Suppressor macrophage treated with lipopolysaccharide for 1 hour (primary cell): ENCODE data around the gene UBAP1.
"Not testable (repeated sequence)": the region's sequence is repeated elsewhere in the genome, so short reads cannot be mapped to it uniquely, and the experiment has no call there.

ENCODE experiments used
- DNase-seq, 3 donors: peaks; one replicate each; pipeline ENCODE4 v3.0.0-alpha.2; 2020 to 2022

The UBAP1 gene

DNA sequence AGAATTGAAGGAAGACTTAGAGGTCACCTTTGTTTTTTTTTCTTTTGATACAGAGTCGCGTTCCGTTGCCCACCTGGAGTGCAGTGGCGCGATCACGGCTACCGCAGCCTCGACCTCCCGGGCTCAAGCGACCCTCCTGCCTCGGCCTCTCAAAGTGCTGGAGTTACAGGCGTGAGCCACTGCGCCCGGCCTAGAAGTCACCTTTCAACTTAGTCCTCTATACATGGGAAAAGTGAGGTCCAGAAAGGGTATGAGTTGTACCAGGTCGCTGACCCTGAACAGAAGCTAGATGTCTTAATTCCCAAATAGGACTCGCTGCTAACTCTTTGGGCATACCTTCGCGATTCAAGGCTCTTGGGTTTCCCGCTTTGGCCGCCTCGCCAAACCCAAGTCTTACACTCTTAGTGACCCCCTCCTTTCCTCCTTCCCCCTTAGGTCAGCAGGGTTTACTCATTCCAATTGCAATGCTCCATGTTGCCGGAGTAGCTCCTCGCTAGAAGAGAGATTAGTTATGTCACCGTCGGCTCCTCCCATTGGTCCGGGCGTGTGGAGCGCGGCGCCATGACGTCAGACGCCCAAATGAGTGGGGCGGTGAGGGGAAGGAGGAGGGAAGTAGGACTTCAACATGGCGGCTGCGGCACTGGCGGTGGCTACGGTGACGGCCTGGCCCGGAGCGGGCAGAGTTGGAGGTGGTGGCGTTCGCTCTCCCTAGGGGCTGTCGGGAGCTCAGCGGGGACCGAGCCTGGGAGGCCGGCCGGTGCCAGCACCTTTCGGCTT lies at the start of gene UBAP1:
UBAP1 (plus strand) TSS at position 608 of the 777 bp plus-strand sequence. CDS start 41,872 bp downstream, outside the sequence.
- DNase-seq: peak; percentile 98 to 99 (median 99)

DNA sequence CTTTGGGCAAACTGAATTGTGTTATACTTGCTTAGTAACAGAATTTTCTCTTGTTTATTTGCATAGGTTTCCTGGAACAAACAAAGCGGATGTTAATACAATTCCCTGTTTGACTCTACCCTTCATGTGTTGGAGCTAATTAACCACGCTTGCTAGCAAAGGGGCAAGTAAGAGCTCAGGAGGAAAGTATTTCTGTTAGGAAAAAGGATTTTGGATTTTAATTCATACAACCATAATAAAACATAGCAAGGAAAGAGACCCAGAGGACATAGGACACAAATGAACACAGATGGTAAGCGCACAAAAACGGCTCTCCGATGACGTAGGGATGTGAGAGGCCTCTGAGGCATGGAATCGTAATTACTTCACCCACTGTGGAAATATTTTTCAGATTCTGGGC lies 47.3 kb upstream of the UBAP1 start:
- DNase-seq: no peak

DNA sequence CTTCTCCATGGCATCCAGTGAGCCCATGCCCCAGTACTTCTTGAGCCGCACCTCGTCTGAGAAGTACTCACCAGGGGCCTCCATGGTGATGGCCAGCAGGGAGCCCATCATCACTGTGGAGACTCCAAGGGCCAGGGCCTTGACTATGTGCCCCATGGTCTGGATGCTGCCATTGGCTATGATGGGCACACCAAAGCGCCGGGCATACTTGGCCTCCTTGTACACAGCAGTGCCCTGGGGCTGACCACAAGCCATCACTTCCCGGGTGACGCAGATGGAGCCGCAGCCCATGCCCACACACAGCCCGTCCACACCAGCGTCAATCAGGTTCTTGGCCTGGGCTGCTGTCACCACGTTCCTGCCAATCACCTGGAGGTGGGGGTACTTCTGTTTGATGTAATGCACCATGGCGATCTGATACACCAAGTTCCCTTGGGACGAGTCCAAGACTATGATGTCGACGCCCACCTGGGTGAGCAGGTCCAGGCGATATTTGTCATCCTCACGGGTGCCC lies 45.4 kb upstream of the UBAP1 start:
- DNase-seq: no peak

DNA sequence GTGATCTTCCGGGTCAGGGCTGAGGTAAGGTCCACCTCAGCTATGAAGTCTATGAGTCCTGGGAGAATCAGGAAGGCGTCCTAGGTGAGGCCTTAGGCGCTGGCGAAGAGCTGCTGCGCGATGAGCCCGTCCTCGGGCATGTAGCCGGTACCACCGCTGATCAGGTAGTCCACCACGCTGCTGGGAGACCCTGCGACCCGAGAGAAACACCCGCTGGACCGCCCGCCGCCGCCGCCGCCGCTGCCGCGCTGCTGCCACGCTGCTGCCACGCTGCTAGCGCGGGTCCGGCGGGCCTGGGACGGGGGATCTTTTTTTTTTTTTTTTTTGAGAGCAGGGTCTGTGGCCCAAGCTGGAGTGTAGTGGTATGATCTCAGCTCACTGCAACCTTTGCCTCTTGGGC lies 44.3 kb upstream of the UBAP1 start:
- no peak for DNase-seq

DNA sequence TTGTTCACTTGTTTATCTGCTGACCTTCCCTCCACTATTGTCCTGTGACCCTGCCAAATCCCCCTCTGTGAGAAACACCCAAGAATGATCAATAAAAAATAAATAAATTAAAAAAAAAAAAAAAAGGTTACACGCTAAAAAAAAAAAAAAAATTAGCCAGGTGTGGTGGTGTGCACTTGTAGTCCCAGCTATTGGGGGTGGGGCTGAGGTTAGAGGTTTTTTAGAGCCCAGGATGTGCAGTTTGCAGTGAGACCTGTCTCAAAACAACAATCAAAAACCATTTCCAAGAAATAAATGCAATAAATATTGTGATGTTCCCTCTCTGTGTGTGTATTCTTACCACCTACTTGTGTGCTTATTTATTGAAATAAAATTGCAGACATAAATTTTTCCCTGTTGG lies 40.2 kb upstream of the UBAP1 start:
- not testable (repeated sequence) for DNase-seq

DNA sequence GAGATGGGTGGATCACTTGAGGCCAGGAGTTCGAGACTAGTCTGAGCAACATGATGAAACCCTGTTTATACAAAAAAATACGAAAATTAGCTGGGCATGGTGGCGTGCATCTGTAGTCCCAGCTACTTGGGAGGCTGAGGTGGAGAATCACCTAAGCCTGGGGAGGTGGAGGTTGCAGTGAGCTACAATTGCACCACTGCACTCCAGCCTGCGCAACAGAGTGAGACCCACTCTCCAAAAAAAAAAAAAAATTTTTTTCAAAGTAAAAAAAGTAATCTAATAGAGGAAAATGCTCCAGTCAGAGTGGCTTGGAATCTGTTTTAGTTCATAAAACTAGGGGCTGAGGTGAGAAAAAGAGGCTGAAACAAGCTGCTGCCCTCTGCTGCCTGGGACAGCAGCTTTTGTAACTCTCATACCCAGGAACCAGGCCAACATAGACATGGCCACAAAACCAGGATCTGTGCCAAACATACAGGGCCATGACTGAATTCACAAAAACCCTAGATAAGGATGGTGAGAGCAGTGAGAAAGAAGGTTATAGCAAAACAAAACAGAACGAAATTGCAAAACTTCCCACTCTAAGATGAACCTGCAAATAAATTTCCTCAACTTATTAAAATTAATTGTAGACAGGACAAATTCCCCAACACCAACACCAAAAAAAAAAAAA lies 39.2 kb upstream of the UBAP1 start:
- peak; percentile 21 to 29 (median 28) for DNase-seq

DNA sequence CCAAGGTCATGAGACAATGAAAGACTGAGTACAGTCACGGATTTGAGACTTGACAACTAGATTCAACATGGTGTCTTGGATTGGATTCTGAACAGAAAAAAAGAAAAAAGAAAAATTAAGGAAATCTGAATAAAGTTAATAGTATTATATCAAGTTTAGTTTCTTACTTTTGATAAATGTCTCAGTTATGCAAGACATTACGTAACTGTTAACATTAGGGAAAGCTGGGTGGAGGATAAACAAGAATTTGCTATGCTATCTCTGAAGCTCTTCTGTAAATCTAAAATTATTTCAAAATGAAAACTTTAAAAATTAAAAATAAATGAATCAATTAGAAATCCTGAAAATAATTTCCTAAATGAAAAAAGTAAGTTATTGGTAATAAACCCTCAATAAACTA lies 38.0 kb upstream of the UBAP1 start:
- no peak for DNase-seq

DNA sequence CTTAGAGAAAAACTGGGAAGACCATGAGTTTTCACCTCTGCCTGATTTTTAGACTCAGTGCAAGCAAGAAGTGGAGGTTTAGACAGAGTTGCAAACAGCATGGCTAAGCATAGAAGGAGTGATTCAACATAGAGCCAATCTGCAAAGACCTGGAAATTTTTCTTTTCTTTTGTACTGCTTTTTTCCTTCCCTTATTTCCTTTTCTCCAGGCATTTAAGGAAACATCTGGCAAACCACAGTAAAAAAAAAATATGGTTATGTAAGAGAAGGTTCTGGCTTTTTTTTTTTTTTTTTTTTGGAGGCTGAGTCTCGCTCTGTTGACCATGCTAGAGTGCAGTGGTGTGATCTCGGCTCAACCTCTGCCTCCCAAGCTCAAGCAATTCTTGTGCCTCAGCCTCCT lies 35.7 kb upstream of the UBAP1 start:
- DNase-seq: peak; percentile 41 to 61 (median 48)

DNA sequence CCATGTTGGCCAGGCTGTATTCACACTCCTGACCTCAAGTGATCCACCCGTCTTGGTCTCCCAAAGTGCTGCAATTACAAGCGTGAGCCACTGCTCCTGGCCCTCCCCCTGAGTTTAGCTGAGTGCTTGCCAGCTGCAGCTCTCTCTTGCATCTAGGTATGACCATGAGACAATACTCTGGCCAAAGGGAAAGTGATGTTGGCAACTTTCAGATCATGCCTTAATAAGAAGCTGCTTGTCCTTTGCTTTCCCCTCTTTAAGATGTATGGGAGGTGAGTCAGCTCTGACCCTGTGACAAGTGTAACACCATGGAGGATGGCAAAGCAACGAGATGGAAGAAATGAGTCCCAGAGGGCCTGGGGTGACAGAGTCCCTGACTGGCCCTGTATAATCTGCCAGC lies 33.7 kb upstream of the UBAP1 start:
- DNase-seq: peak; percentile 25 to 41 (median 35)

DNA sequence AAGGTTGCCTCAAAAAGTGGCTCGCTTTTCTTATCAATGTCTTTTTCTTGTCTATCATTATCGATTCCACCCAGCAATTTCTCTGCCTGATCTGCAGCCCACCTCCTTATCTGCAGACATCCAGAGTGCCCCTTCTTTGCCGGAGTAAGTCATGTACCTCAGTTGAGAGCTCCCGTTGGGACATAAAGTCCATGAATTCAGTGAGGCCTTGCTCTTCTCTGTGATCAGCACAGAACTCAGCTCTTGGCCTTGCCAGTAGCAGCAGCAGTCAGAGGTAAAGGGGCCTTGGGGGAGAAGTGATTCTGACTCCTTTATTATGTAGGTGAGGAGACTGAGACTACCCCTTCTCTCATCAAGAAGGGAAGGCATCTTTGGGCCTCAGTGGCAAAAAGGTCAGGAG lies 27.4 kb upstream of the UBAP1 start:
- DNase-seq: no peak

DNA sequence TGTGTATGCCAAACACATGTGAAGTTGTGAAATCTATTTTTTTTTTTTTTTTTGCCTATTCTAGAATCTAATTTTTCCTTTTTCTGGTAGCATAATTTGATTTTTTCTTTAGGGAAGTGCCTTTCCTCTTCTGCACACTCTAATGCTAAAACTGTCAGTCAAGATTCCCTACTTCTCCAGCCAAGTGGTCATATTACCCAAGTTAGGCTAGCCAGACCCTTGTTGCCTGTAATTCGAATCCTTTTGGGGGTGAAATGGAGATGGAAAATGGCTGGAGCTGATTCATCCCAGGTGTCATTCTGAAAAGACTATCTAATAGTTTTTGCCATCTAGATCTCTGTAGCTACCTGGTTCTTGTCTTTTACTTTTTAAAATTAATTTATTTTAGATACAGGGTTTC lies 24.8 kb upstream of the UBAP1 start:
- DNase-seq: no peak

DNA sequence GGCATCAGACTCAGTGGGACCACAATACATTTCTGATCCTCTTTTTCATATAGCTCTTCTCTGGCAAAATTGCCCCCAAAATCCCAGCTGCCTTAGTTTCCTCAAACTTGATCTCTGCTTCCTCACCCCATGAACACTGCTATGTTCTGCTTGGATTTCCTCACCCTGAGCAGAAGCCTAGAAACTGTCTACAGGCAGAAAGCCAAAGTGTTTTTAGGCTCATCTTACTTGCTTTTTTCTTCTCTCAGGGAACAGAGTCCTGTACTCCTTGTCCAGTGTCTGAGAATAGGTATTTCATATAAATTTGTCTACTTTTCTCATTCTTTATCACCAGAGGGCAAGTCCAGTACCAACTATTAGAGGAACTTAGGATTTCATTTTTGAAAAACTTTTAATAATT lies 21.5 kb upstream of the UBAP1 start:
- DNase-seq: no peak

DNA sequence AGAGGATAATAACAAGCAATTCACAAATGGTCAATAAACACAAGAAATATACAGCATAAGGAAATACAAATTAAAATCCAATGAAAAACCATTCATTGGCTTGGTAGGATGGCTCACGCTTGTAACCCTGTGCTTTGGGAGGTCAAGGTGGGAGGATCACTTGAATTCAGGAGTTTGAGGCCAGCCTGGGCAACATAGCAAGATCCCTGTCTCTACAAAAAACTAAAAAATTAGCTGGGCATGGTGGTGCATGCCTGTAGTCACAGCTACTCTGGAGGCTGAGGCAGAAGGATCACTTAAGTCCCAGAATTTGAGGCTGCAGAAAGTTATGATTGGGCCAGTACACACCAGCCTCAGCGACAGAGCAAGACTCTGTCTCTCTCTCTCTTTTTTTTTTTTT lies 20.9 kb upstream of the UBAP1 start:
- DNase-seq: no peak

DNA sequence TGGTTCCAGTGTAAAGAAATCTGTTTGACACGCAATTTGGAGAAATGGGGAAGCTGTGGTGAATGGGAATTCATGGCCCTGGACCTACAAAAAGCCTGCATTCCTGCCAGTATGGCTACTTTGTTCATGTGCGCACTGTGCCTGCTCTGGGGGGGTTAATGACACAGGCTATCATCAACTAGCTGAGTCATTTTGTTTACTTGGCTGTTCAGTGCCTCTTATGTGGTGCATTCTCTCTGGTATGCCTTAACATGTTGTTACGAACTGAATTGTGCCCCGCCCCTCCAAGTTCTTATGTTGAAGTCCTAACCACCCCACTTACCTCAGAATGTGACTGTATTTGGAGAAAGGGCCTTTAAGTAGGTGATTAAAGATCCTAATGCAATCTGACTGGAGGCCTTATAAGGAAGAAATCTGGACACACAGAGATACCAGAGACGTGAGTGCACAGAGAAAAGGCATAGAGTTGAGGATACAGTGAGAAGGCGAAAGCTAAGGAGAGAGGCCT lies 20.4 kb upstream of the UBAP1 start:
- DNase-seq: peak; percentile 67 to 69 (median 69)

DNA sequence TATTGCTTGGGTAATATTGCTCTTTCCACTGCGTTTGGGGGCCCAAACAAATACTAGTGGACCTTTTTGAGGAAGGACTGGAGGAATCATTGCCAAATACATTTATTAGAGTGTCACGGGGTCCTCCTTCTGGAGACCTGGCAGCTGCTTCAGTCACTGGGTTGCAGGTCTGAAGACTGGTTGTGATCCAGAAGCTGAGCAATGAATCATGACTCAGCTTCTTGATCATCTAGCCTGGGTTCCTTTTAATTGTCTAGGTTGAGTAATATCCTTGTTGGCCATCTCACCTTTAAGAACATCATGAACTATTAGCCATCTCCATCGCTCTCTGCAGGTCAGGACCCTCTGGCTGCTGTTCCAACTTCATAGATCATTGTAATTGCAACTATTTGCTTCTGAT lies 15.4 kb upstream of the UBAP1 start:
- peak; percentile 22 to 40 (median 32) for DNase-seq

DNA sequence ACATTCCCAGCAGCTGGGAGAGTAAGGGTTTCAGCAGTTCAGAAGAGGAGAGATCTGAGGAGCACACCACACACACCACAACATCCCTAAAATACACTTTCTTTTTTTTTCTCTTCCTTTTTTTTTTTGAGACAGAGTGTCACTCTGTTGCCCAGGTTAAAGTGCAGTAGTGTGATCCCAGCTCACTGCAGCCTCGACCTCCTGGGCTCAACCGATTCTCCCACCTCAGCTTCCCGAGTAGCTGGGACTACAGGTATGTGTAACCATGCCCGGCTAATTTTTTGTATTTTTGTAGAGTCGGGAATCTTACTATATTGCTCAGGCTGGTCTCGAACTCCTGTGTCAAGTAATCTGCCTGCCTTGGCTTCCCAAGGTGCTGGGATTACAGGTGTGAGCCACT lies 9.7 kb upstream of the UBAP1 start:
- DNase-seq: peak in 1 of 3 donors; percentile 15

DNA sequence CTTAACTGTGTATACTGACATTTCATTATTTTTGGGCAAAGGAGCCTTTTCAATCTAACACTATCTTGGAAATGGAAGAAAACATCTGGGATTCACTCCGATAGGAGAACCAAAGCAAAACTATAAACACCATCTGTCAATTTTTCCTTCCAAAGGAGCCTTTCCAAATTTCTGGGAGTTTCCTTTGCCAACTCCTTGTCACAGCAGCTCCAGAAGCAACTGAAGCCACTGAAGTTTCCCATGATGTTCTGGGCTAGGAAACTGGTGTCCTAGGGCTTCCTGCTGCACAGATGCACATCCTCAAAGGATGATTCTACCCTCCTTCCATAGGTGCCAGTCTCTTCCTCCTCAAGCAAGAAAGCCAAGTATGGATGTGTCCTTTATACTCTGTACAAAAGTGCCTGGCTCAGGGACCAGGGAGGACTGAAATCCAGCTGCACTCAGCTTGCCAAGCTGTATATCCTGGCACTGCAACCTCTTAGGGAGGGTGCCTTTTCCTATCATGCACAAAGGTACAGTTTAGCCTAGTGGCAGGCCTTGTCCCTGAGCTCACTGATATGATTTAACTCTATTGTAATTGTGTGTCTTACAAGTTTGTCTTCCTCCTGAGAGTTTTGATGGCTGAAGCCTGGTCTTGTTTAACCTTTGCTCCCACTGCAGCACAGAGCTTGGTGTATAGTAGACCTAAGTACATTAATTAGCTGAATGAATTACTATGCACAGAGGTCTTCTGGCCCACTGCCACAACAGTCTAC lies 8.4 kb upstream of the UBAP1 start:
- DNase-seq: no peak

DNA sequence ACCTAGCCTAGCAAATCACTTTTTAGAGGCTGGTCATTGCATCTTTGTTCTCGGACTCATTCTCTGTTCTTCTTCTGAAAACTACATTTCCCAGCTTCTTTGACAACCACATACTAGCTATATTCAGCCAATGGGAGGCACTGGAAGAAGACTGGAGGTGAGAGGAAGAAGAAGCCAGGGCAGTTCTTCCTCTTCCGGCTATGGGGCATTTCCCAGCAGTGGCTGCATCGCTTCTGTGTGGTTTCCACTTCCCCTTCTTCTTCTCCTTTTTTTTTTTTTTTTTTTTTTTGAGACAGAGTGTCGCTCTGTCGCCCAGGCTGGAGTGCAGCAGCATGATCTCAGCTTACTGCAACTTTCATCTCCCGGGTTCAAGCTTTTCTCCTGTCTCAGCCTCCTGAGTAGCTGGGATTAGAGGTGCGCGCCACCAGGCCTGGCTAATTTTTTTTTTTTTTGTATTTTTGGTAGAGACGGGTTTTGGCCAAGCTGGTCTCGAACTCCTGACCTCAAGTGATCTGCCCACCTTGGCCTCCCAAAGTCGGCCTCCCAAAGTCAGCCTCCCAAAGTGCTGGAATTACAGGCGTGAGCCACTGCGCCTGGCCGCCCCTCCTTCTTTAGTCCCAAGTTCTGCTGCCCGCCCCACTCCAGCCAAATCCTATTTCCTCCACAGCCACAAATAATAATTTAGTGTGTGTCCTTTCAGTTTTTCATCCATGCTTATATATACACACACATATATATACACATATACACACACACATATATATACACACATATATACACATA lies 6.9 kb upstream of the UBAP1 start:
- peak; percentile 83 to 91 (median 85) for DNase-seq

DNA sequence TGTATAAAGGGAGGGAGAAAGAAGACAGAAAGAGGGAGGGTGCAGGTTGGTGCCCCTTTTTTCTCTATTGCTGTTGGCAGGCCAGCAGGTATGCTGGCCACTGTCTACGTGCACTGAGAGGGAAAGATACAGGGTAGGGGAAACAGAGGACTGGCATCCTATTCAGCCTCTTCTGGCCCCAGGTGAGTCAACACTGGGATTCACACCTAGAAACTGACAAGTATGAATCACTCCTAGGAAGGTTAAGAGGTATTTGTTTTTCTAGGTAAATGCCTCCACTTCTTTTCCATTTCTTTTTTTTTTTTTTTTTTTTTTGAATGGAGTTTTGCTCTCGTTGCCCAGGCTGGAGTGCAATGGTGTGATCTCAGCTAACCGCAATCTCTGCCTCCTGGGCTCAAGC lies 2.8 kb upstream of the UBAP1 start:
- DNase-seq: no peak

DNA sequence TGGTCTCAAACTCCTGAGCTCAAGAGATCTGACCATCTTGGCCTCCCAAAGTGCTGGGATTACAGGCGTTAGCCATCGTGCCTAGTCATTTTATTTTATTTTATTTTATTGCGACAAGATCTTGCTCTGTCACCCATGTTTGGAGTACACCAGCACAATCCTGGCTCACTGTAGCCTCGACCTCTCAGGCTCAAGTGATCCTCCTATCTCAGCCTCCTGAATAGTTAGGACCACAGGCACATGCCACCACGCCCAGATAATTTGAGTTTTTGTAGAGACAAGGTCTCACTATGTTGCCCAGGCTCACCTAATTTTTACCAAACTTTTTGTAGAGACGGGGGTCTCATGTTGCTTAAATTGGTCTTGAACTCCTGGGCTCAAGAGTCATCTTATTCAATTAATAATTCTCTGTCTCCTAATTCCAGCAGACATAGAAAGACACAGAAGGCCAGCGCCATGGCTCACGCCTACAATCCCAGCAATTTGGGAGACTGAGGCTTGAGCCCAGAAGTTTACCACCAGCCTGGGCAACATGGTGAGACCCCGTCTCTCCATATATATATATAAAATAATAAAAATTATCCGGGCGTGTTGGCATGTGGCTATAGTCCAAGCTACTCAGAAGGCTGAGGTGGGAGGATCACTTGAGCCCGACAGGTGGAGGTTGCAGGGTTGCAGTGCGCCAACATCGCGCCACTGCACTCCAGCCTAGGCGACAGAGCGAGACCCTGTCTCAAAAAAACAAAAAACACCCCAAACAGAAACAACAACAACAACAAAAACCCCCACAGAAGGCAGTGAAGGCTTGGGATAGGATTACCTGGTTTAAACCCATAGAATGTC lies 1.0 kb upstream of the UBAP1 start:
- DNase-seq: no peak
